PC-3 (cell line): ENCODE results near the gene HEPHL1. TPM values are rescaled to one million over a fixed set of nuclear protein-coding genes. Genes with fewer than 3 reads are reported as not detected.
"Not testable (repeated sequence)": the region's sequence is repeated elsewhere in the genome, so short reads cannot be mapped to it uniquely, and the experiment has no call there.

ENCODE experiments used
- ATAC-seq: fragments of 200-7000 bp; cut with Tn5 transposase; 2 replicates; pipeline ENCODE4 v1.9.1; 2020; ENCODE audit warnings: mild to moderate bottlenecking, moderate library complexity
- BruUV-seq: library from RNA; stranded (reverse); fragments of 400-500 nt; replicated peaks from 2 replicates; lab custom pipeline; 2021; lab: Mats Ljungman, UMichigan
- CTCF ChIA-PET: fragments of 300-600 bp; sonication (Branson Sonifier 250); formaldehyde crosslinking; loops from one replicate; lab custom pipeline; 2022; ENCODE audit warnings: antibody characterized with exemption; lab: Charles Lee
- POLR2A ChIA-PET: fragments of 300-600 bp; sonication (Branson Sonifier 250); formaldehyde crosslinking; loops from one replicate; lab custom pipeline; 2022; ENCODE audit warnings: antibody characterized with exemption; ENCODE audit not compliant: unreplicated experiment; lab: Charles Lee
- DNase-seq: peaks from one replicate; pipeline ENCODE4 v3.0.0-alpha.2; 2015
- H2AFZ ChIP-seq: fragments of 300-600 bp; sonication (generic); 2 replicates; pipeline ENCODE4 v1.6.0; 2016; ENCODE audit warnings: antibody characterized with exemption, low read length
- H3F3A ChIP-seq: fragments of 300-600 bp; sonication (generic); one replicate; pipeline ENCODE4 v1.6.0; 2017; ENCODE audit warnings: antibody characterized with exemption, low read length, control low read depth, mild to moderate bottlenecking; ENCODE audit not compliant: unreplicated experiment
- H3K27ac ChIP-seq: fragments of 300-600 bp; sonication (generic); 2 replicates; pipeline ENCODE4 v1.5.1; 2016; ENCODE audit warnings: mild to moderate bottlenecking, low read length
- H3K27me3 ChIP-seq: fragments of 300-600 bp; sonication (generic); 2 replicates; pipeline ENCODE4 v1.6.1; 2016; ENCODE audit warnings: low read length, mixed read lengths
- H3K36me3 ChIP-seq: fragments of 300-600 bp; sonication (generic); 2 replicates; pipeline ENCODE4 v1.6.1; 2016; ENCODE audit warnings: low read depth, mixed run types, low read length, mixed read lengths
- H3K4me1 ChIP-seq: fragments of 300-600 bp; sonication (generic); 2 replicates; pipeline ENCODE4 v1.5.1; 2016; ENCODE audit warnings: low read length; ENCODE audit not compliant: insufficient read depth
- H3K4me2 ChIP-seq: fragments of 300-600 bp; sonication (generic); 2 replicates; pipeline ENCODE4 v1.6.0; 2016; ENCODE audit warnings: low read length
- H3K4me3 ChIP-seq: fragments of 300-600 bp; sonication (generic); 2 replicates; pipeline ENCODE4 v1.5.1; 2016; ENCODE audit warnings: mild to moderate bottlenecking, low read length, mixed read lengths
- H3K79me2 ChIP-seq: fragments of 300-600 bp; sonication (generic); 2 replicates; pipeline ENCODE4 v1.6.1; 2017; ENCODE audit warnings: low read length, mixed read lengths
- H3K9ac ChIP-seq: fragments of 300-600 bp; sonication (generic); 2 replicates; pipeline ENCODE4 v1.6.0; 2016; ENCODE audit warnings: mild to moderate bottlenecking, low read length
- H3K9me2 ChIP-seq: fragments of 300-600 bp; sonication (generic); replicated peaks from 2 replicates; pipeline ENCODE4 v1.6.1; 2016; ENCODE audit warnings: mixed run types, low read length, mixed read lengths
- H3K9me3 ChIP-seq: fragments of 300-600 bp; sonication (generic); 2 replicates; pipeline ENCODE4 v1.6.1; 2016; ENCODE audit warnings: low read length, mixed read lengths
- H4K20me1 ChIP-seq: fragments of 300-600 bp; sonication (generic); 2 replicates; pipeline ENCODE4 v1.6.1; 2016; ENCODE audit warnings: low read length, mixed read lengths
- CTCF ChIP-seq: fragments of 300-600 bp; sonication (generic); conservative IDR thresholded peaks from 2 replicates; pipeline ENCODE4 v1.5.1; 2017; ENCODE audit warnings: antibody characterized with exemption, low read depth, mild to moderate bottlenecking, low read length
- EZH2 ChIP-seq: fragments of 300-600 bp; sonication (generic); IDR thresholded peaks from one replicate; pipeline ENCODE4 v1.6.1; 2017; ENCODE audit warnings: antibody characterized with exemption, mild to moderate bottlenecking, low read length; ENCODE audit not compliant: unreplicated experiment
- EZH2phosphoT487 ChIP-seq: fragments of 300-600 bp; sonication (generic); IDR thresholded peaks from 2 replicates; pipeline ENCODE4 v1.6.1; 2018; ENCODE audit warnings: mild to moderate bottlenecking, antibody characterized with exemption, low read length, borderline replicate concordance
- intact Hi-C: fragments of 100-400 bp; cut with micrococcal nuclease; formaldehyde crosslinking; loops from 2 replicates; pipeline ENCODE4 v1.9.0; 2023
- total RNA-seq: library from RNA; depleted of rRNA; stranded (reverse); fragments of >200 nt; gene quantifications from 2 replicates; pipeline ENCODE4 v1.2.3, GENCODE V29; 2014

HEPHL1 gene
- total RNA-seq, 1 experiment from 2014 or later = 4.4 TPM

GRCh38 chr11:93974759-93975158, 46.4 kb upstream of the HEPHL1 start:
- TF ChIP-seq CTCF (no peak), EZH2 (no peak), EZH2phosphoT487 (no peak)
- Histone ChIP-seq H3K4me1 (peaks cover 5% of the 10 kb centered on the region; the same call in 1 of the 2 replicates), H2AFZ (no peak overlapping the region), H3K36me3 (no peaks in the 10 kb centered on the region; the same call in 1 of the 2 replicates), H3K27ac (no peak overlapping the region), H3K9me2 (no peaks in the 10 kb centered on the region), H3K79me2 (no peaks in the 10 kb centered on the region), H3K9ac (no peak overlapping the region), H3K9me3 (peaks cover 8% of the 10 kb centered on the region), H4K20me1 (no peaks in the 10 kb centered on the region), H3K27me3 (no peaks in the 10 kb centered on the region), H3K4me3 (no peak overlapping the region), H3F3A (no peaks in the 10 kb centered on the region), H3K4me2 (no peak overlapping the region)
- ATAC-seq (no peak), DNase-seq (no peak)
- POLR2A ChIA-PET = no interaction called here
- intact Hi-C loops = no loop called here
- BruUV-seq = no TSS peak
- CTCF ChIA-PET = no interaction called here

- H3K4me1 ChIP-seq, CTCF ChIA-PET, H3K27me3 ChIP-seq, H3K36me3 ChIP-seq, intact Hi-C loops, H3K27ac ChIP-seq, H3K9me3 ChIP-seq, H3K79me2 ChIP-seq, H2AFZ ChIP-seq, H4K20me1 ChIP-seq, H3K9me2 ChIP-seq, H3F3A ChIP-seq, BruUV-seq, H3K9ac ChIP-seq, H3K4me2 ChIP-seq, H3K4me3 ChIP-seq, POLR2A ChIA-PET, ATAC-seq: not testable (repeated sequence)
- peak; percentile 25 for DNase-seq
Measured at GRCh38 chr11:93976577-93977254, 44.4 kb upstream of the HEPHL1 start.

GRCh38 chr11:93983542-93984195, 37.5 kb upstream of the HEPHL1 start:
- Histone ChIP-seq H3K27me3 (no peaks in the 10 kb centered on the region), H4K20me1 (no peaks in the 10 kb centered on the region), H3K9me2 (no peaks in the 10 kb centered on the region), H3F3A (no peaks in the 10 kb centered on the region), H3K4me1 (peaks cover 31% of the 10 kb centered on the region), H3K9ac (no peak overlapping the region), H3K9me3 (no peaks in the 10 kb centered on the region), H3K36me3 (no peaks in the 10 kb centered on the region), H2AFZ (no peak overlapping the region), H3K4me3 (no peak overlapping the region), H3K79me2 (no peaks in the 10 kb centered on the region), H3K4me2 (no peak overlapping the region), H3K27ac (no peak overlapping the region)
- intact Hi-C loops = loop anchor here (2.0 kb wide), 1 partner anchor 23 kb away; no protein-coding TSS in a partner anchor
- CTCF ChIA-PET = no interaction called here
- BruUV-seq = no TSS peak
- DNase-seq (no peak), ATAC-seq (no peak)
- TF ChIP-seq EZH2phosphoT487 (no peak), EZH2 (no peak), CTCF (no peak)
- POLR2A ChIA-PET = no interaction called here
